Measurements from ENCODE around the gene SIN3A. TPM values are rescaled to one million over a fixed set of nuclear protein-coding genes. Genes with fewer than 3 reads are reported as not detected.

The SIN3A gene
- total RNA-seq, 2 experiments from 2014 or later, result 87.4 to 92.0 TPM

GRCh38 chr15:75364881-75365280 is 86.6 kb downstream of the SIN3A start:
- CTCF ChIA-PET, result no interaction called here
- no peaks in the 10 kb centered on the region for H3K27me3 Mint-ChIP-seq
- no peak overlapping the region for H3K4me3 Mint-ChIP-seq
- no peaks in the 10 kb centered on the region for H3K9me3 Mint-ChIP-seq (ENCODE audit: low read depth)
- peaks cover 24% of the 10 kb centered on the region for H3K4me1 Mint-ChIP-seq
- H3K36me3 Mint-ChIP-seq (ENCODE audit: low read depth), result peaks cover 24% of the 10 kb centered on the region
- no peak for ATAC-seq
- no peak overlapping the region for H3K27ac Mint-ChIP-seq
- POLR2A ChIA-PET, result no interaction called here
- intact Hi-C loops (cut with DNase I, micrococcal nuclease), result no loop called here
- no peak for DNase-seq

GRCh38 chr15:75363786-75364185 is 87.7 kb downstream of the SIN3A start:
- Mint-ChIP-seq H3K9me3 (ENCODE audit: low read depth) (no peaks in the 10 kb centered on the region), H3K4me3 (no peak overlapping the region), H3K36me3 (ENCODE audit: low read depth) (peaks cover 25% of the 10 kb centered on the region), H3K4me1 (peaks cover 13% of the 10 kb centered on the region), H3K27ac (no peak overlapping the region), H3K27me3 (no peaks in the 10 kb centered on the region)
- intact Hi-C loops (cut with DNase I, micrococcal nuclease), result no loop called here
- CTCF ChIA-PET, result no interaction called here
- DNase-seq, result no peak
- no peak for ATAC-seq
- POLR2A ChIA-PET, result no interaction called here

- no peak for ATAC-seq
- CTCF ChIA-PET, result no interaction called here
- Mint-ChIP-seq H3K27ac (no peak overlapping the region), H3K36me3 (ENCODE audit: low read depth) (peaks cover 28% of the 10 kb centered on the region), H3K27me3 (no peaks in the 10 kb centered on the region), H3K4me3 (no peak overlapping the region), H3K4me1 (peaks cover 10% of the 10 kb centered on the region), H3K9me3 (ENCODE audit: low read depth) (no peaks in the 10 kb centered on the region)
- POLR2A ChIA-PET, result no interaction called here
- intact Hi-C loops (cut with DNase I, micrococcal nuclease), result no loop called here
- DNase-seq, result no peak
These were observed 88.7 kb downstream of the SIN3A start for GRCh38 chr15:75362642-75363249.

- Mint-ChIP-seq H3K36me3 (ENCODE audit: low read depth) (peaks cover 28% of the 10 kb centered on the region), H3K9me3 (ENCODE audit: low read depth) (no peaks in the 10 kb centered on the region), H3K4me3 (no peak overlapping the region), H3K27ac (no peak overlapping the region), H3K4me1 (peaks cover 5% of the 10 kb centered on the region), H3K27me3 (no peaks in the 10 kb centered on the region)
- DNase-seq (no peak), ATAC-seq (no peak)
- ChIA-PET POLR2A (no interaction called here), CTCF (no interaction called here)
- intact Hi-C loops (cut with DNase I, micrococcal nuclease), result no loop called here
These were observed 89.4 kb downstream of the SIN3A start for GRCh38 chr15:75361989-75362641.

- Mint-ChIP-seq H3K4me3 (no peak overlapping the region), H3K9me3 (ENCODE audit: low read depth) (no peaks in the 10 kb centered on the region), H3K36me3 (ENCODE audit: low read depth) (peaks cover 25% of the 10 kb centered on the region), H3K27ac (no peak overlapping the region), H3K4me1 (no peaks in the 10 kb centered on the region), H3K27me3 (no peaks in the 10 kb centered on the region)
- DNase-seq (no peak), ATAC-seq (no peak)
- ChIA-PET POLR2A (no interaction called here), CTCF (no interaction called here)
- intact Hi-C loops (cut with DNase I, micrococcal nuclease), result no loop called here
These were observed 90.0 kb downstream of the SIN3A start for GRCh38 chr15:75361361-75361988.

DNA sequence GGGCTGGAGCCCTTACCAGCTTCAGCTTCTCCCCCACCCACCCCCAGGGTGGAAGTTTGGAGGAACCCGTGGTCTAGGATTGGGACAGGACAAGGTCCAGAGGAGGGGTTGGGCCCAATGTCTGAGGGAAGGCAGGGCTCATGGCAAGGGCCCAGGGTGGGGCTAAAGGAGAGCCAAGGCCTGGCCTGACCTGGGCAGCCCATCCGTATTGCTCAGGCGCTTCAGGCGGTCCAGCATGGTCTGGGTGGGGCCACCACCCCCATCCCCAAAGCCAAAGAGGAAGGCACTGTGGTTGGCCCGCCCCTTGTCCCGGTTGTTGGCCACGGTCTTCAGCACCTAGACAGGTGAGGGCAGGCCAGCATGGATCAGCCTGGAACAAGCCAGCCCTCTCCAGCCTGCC is 90.6 kb downstream of the SIN3A start:
- H3K27me3 Mint-ChIP-seq, result no peaks in the 10 kb centered on the region
- no peaks in the 10 kb centered on the region for H3K4me1 Mint-ChIP-seq
- H3K4me3 Mint-ChIP-seq, result no peak overlapping the region
- ATAC-seq, result no peak
- DNase-seq, result no peak
- H3K36me3 Mint-ChIP-seq (ENCODE audit: low read depth), result peaks cover 25% of the 10 kb centered on the region
- no peak overlapping the region for H3K27ac Mint-ChIP-seq
- ChIA-PET POLR2A (no interaction called here), CTCF (interaction anchor here (0.7 kb wide), 1 partner anchor 376 kb away, joined by 3 read pairs; no protein-coding TSS in a partner anchor)
- intact Hi-C loops (cut with DNase I, micrococcal nuclease), result no loop called here
- H3K9me3 Mint-ChIP-seq (ENCODE audit: low read depth), result no peaks in the 10 kb centered on the region

DNA sequence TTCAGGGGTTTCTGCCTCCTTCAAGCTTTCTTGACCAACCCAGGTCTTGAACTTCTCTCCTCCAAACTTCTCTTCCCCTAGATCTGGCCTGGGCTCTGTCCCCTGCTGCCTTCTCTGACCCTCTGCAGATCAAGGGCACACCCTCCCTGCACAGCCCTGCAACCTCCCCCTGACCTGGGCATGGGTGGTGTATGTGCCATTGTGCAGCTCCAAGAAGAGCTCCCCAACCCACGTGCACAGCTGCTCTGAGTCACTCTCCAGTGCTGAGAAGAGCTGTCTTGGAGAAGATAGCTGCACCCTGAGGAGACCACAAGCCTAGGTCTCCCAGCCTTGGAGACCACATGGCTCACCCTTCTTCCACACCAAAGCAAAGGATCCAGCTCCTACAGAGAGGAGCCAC is 91.1 kb downstream of the SIN3A start:
- ChIA-PET POLR2A (no interaction called here), CTCF (interaction anchor here (0.7 kb wide), 1 partner anchor 375 kb away, joined by 3 read pairs; no protein-coding TSS in a partner anchor)
- no peak for DNase-seq
- intact Hi-C loops (cut with DNase I, micrococcal nuclease), result no loop called here
- H3K36me3 Mint-ChIP-seq (ENCODE audit: low read depth), result peaks cover 22% of the 10 kb centered on the region
- ATAC-seq, result no peak
- H3K27me3 Mint-ChIP-seq, result no peaks in the 10 kb centered on the region
- no peaks in the 10 kb centered on the region for H3K4me1 Mint-ChIP-seq
- no peak overlapping the region for H3K4me3 Mint-ChIP-seq
- no peak overlapping the region for H3K27ac Mint-ChIP-seq
- no peaks in the 10 kb centered on the region for H3K9me3 Mint-ChIP-seq (ENCODE audit: low read depth)

DNA sequence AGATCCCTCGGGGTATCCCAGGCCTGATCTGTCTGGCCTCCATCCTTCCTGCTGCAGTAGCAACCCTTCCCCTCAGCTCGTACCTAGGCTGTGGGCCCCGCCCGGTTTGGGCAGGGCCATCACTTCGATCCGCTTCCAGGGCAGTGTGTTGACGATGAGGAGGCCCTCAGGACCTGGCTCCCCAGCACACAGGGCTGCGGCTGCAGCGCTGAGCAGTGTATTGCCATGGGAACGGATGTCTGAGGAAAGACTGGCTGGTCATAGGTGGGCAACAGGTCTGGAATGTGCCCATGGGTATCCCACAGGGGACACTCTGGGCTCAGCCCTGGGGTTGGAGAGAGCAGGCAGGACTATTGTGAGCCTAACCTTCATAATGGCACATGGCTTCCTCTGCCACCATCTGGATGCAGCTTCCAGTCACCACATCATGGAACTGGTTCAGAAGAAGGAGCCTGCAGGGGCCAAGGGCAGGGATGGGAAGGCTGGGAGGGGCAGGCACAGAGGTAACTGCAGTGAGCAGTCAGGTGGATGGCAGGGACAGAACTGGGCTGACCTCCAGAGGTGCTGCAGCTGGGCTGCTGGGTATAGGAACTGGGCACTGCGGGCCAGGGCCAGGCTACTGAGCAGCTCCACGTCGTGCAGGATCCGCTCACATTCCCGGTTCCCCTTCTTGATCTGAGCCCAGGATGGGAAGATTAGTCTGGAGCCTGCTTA is 91.8 kb downstream of the SIN3A start:
- POLR2A ChIA-PET, result no interaction called here
- Mint-ChIP-seq H3K27me3 (no peaks in the 10 kb centered on the region), H3K9me3 (ENCODE audit: low read depth) (no peaks in the 10 kb centered on the region), H3K4me3 (no peak overlapping the region), H3K36me3 (ENCODE audit: low read depth) (peaks cover 20% of the 10 kb centered on the region), H3K27ac (no peak overlapping the region), H3K4me1 (no peaks in the 10 kb centered on the region)
- intact Hi-C loops (cut with DNase I, micrococcal nuclease), result no loop called here
- no peak for ATAC-seq
- DNase-seq, result no peak
- CTCF ChIA-PET, result interaction anchor here (0.7 kb wide), 1 partner anchor 374 kb away, joined by 3 read pairs; no protein-coding TSS in a partner anchor

GRCh38 chr15:75358771-75359536 is 92.5 kb downstream of the SIN3A start:
- Mint-ChIP-seq H3K4me1 (no peaks in the 10 kb centered on the region), H3K4me3 (no peak overlapping the region), H3K36me3 (ENCODE audit: low read depth) (peaks cover 14% of the 10 kb centered on the region), H3K27ac (no peak overlapping the region), H3K27me3 (no peaks in the 10 kb centered on the region), H3K9me3 (ENCODE audit: low read depth) (no peaks in the 10 kb centered on the region)
- ChIA-PET CTCF (interaction anchor here (0.6 kb wide), 1 partner anchor 376 kb away, joined by 3 read pairs; no protein-coding TSS in a partner anchor), POLR2A (no interaction called here)
- intact Hi-C loops (cut with DNase I, micrococcal nuclease), result no loop called here
- no peak for ATAC-seq
- no peak for DNase-seq

DNA sequence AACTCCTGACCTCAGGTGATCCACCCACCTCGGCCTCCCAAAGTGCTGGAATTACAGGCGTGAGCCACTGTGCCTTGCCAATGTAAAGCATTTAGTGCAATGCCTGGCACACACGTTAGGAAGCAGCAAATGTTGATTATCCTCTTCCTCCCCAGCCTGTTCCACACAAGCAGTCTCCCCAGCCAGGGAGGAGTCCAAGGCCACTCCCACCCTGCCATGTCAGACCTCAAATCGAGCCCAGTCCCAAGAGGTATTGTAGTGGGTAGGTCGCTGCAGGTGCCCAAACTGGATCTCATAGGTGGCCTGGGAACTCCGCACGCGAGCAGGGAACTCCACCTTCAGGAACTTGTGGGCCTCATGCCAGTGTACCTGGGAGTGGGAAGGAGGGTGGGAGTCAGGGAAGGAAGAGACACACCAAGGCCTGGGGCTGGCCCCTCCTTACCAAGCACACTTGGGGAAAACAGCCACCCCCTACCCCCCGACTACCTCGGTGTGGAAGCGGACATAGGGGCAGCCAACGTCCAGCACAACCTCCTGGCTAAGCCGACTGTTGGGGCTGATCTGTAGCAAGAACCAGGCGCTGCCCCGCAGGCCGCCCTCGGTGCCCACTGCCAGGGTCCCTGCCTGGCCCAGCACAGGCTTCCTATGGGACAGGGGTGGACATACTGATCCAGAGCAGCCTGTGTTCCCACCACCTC is 93.4 kb downstream of the SIN3A start:
- intact Hi-C loops (cut with DNase I, micrococcal nuclease), result no loop called here

DNA sequence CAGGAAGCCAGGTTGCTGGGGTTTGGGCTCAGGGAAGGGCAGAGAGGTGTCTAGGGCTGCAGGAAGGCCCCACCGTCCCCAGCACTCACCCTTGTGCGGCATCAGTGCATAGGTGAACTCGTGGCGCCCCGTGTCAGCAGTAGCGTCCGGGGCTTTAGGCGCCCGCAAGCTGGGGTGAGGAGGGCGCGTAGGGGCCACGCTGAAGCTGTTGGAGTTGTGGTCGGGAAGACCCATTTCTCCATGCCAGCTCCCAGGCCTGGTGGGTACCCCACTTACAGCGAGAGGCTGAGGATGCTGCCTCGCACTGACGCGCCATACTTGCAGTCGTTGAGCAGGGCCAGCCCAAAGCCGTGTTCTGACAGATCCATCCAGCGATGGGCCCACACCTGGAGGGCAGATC is 95.0 kb downstream of the SIN3A start:
- Mint-ChIP-seq H3K36me3 (ENCODE audit: low read depth) (peaks cover 10% of the 10 kb centered on the region), H3K4me3 (no peak overlapping the region), H3K27me3 (no peaks in the 10 kb centered on the region), H3K9me3 (ENCODE audit: low read depth) (no peaks in the 10 kb centered on the region), H3K4me1 (no peaks in the 10 kb centered on the region), H3K27ac (no peak overlapping the region)
- no peak for ATAC-seq
- intact Hi-C loops (cut with DNase I, micrococcal nuclease), result no loop called here
- ChIA-PET CTCF (interaction anchor here (0.6 kb wide), 1 partner anchor 80 kb away, joined by 4 read pairs; no protein-coding TSS in a partner anchor), POLR2A (no interaction called here)
- no peak for DNase-seq

More for the DNA sequence above, 93.4 kb downstream of the SIN3A start:
- ATAC-seq, result no peak
- DNase-seq, result no peak
- no peak overlapping the region for H3K4me3 Mint-ChIP-seq
- ChIA-PET CTCF (no interaction called here), POLR2A (no interaction called here)
- no peak overlapping the region for H3K27ac Mint-ChIP-seq
- no peaks in the 10 kb centered on the region for H3K9me3 Mint-ChIP-seq (ENCODE audit: low read depth)
- no peaks in the 10 kb centered on the region for H3K27me3 Mint-ChIP-seq
- H3K36me3 Mint-ChIP-seq (ENCODE audit: low read depth), result peaks cover 12% of the 10 kb centered on the region
- no peaks in the 10 kb centered on the region for H3K4me1 Mint-ChIP-seq
